Measurements from ENCODE around the gene CNPY1.
"Not testable (repeated sequence)": the region's sequence is repeated elsewhere in the genome, so short reads cannot be mapped to it uniquely, and the experiment has no call there.

The CNPY1 gene

DNA sequence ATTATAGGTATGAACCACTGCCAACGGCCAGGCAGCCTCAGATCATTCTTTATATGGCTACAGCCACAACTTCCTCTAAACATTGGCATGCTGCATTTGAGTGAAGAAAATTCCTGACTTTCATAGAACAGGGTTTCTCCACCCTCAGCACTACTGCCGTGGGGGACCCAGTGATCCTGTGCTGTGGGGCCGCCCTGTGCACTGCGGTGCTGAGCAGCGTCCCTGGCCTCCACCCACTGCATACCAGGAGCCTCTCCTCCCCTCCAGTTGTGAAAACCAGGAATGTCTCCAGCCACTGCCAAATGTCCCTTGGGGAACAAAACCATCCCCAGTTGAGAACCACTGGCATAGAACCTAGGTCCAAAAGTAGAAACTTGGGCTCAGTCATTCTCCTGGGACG, 15.8 kb downstream of the CNPY1 start:
- no peak for DNase-seq

DNA sequence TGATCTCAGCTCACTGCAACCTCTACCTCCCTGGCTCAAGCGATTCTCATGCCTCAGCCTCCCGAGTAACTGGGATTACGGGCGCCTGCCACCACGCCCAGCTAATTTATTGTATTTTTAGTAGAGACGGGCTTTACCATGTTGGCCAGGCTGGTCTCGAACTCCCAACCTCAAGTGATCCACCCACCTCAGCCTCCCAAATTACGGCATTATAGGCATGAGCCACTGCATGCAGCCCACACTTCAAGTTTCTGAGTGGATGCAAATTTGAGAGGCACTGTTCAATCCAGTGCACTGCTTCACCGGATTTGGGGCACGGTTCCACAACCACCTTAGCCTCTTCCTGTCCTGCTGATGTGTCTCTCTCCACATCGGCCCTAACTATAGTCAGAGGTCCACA, 16.5 kb downstream of the CNPY1 start:
- DNase-seq, result no peak

DNA sequence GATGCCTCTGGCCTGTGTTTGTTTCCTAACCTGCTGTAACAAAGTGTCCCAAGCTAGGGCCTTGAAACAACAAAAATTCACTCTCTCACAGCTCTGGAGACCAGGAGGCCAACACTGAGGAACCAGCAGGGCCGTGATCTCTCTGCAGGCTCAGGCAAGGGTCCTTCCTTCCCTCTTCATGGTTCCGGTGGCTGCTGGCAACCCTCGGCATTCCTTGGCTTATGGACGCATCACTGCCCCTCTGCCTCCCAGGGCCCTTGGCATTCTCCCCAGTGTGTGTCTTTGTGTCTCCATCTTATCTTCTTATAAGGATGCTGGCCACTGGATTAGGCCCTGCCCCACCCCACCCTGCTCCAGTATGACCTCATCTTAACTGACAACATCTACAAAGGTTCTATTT, 17.0 kb downstream of the CNPY1 start:
- DNase-seq, result no peak

DNA sequence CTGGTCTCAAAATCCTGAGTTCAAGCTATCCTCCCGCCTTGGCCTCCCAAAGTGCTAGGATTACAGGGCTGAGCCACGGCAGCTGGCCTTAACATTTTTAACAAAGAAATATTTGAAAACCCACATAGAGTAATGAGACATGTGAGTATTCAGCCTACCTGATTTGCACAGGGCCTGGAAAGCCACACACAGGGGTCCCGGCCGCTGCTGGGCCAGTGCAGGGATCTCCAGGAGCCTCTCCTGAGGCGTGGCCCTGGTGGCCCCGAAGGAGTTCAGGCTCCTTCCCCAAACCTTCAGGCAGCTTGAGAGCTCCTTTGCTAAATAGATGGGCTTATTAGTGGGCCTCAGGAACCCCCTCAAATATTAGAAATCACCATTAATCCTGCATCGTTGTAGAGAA, 18.7 kb downstream of the CNPY1 start:
- no peak for DNase-seq

DNA sequence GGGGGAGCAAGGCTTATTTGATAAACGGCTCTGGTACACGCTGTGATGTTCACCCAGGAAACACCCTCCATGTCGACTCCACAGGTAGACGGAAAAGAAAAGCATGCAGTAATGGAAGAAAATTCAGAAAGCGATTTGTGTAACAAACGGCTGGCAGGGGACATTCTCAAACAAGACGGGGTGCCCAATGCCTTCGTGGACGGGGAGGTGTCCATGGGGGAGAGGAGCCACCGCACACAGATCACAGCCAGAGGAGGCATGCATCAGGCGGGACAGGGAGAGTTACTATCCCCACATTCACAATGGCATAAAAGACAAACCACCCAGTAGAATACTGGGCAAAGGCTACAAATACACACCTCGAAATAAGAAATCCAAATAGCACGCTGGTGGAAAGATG, 20.1 kb downstream of the CNPY1 start:
- DNase-seq, result no peak

DNA sequence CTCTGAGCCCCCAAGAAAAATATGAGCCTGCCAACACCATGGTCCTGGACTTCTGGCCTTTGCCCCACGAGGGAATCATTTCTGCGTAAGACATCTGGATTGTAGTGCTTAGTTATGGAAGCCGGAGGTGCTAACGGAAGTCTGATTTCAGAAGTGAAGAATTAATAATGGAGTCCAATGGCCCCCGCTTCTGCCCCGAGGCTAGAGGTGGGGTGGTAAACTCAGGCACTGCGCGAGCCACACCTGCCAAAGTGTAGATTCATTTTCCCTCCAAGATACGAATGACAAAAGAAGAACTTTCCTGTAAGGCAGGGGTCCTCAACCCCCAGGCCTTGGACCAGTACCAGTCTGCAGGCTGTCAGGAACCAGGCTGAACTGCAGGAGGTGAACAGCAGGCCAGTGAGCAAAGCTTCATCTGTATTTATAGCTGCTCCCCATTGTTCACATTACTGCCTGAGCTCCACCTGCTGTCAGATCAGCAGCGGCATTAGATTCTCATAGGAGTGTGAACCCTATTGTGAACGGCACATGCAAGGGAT, 22.3 kb downstream of the CNPY1 start:
- no peak for DNase-seq

DNA sequence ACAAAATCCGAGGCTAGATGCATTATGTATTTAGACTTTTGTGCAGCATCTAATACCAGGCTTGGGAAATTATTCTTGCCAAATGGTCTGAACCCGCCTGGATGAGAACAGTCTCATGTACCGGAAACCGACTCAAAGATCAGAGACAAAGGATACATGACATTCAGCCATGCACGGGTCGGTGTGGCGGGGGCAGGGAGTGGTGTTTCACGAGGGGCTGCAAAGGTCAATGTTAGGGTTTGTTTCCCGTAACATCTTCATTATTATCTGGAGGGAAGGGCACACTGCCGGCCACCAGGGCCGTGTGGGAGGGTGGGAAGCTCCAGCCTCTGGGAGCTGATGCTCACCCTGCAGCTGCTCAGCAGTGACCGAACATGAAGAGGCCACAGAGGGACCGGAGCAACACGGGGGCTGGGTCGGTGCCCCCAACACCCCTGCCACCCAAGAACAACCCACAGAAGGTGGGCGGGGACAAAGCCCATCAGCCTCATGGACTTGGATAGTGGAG, 23.1 kb downstream of the CNPY1 start:
- DNase-seq, result no peak

DNA sequence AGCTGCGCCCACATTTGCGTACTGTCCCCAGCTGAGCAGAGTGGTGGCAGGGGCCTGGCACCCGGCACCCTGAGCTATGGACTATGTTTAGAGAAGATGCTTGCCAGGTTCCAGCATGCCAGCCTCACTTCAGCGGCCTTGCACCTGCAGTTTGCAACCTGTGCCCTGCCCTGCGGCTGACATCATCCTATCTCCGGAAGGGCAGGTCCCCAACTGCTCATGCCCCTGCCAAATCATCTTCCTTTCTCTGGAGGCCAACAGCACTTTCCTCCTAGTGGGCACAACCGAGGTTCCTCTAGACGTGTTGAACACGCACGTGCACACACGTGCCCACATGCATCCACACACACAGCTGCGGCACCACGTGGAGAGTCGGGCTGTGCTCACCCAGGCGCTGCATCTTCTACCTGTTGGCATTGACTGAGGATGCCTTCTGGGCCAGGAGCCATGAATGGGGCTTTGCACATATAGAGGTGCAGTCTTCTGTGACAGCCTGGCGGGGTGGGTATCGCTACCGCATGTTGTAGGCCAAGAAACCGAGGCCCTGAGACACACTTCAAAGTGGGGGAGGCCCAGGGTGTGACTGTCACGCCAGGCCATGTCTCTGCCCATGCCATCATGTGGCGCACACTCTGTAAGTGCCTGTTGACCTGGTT, 24.5 kb downstream of the CNPY1 start:
- DNase-seq, result no peak

DNA sequence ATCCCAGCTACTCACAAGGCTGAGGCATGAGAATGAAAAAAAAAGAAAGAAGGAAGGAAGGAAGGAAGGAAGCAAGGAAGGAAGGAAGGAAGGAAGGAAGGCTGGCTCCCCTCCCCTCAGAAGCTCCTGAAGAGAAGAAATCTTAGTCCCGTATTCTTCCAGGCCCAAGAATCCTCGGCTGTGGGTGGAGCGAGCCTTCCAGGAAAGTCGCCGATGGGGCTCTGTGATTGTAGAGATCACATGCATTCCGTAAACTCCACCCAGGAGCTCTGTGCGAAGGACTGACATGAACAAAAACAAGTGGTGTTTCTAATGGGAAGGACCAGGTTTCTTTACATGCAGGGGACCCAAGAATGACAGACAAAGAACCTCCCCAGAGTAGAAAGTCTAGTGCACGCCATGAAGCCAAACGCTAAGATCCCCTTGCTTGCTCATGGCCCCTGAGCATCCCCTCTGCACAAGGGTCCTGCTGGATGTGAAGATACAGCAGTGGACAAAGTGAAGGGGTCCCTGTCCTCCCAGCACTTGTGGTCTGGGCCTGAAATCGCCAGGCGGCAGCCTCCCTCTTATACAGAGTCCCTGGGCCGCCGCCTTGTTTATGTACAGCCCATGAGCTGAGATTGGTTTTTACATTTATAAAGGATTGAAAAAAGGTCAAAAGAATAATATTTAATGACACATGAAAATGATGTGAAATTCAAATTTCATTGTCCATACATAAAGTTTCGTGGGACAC, 25.2 kb downstream of the CNPY1 start:
- DNase-seq, result no peak

DNA sequence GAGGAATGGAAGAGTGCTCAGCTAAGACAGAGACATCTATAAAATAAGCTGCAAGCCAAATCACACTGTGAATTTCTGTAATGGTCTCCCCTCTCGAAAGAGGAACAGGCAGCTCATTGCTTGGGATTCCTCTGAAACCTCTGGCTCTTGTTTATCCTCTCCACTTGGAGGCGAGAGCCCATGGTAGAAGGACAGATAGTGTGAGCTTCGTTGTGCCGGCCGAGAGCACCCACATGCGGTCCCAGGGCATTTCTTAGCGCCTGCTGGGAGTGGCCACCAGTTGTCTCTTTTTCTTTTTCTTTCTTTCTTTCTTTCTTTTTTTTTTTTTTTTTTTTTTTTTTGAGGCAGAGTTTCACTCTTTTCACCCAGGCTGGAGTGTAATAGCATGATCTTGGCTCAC, 26.2 kb downstream of the CNPY1 start:
- DNase-seq, result no peak

DNA sequence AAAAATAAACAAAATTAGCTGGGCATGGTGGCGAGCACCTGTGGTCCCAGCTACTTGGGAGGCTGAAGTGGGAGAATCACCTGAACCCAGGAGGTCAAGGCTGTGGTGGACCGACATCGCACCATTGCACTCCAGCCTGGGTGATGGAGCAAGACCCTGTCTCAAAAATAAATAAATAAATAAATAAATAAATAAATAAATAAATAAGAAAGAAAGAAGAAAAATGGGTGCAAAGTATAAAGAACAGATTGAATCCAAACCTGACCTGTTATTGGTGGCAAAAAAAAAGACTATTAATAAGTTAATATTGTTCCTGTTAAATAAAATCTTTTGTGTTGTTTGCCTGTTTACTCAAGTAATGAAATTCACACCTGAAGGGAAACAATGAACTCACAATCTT, 27.0 kb downstream of the CNPY1 start:
- not testable (repeated sequence) for DNase-seq

DNA sequence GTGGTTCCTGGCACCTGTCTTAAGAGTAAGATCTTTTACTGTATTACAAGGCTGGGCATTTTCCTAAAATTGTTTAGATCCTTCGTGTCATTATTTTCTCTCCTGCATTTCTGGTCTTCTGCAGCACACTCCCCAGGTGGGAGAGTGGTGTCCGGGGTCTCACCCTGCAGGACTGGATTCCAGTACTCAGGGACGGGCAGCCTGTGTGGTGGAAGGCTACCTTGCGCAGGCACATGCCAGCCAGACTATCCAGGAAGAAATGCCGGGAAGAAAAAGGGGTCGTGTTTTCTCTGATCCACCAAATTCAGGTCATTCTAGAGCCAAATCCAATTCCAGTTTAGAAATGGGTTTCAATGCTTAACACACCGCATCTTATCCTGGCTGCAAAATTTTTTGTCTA, 27.7 kb downstream of the CNPY1 start:
- no peak for DNase-seq

DNA sequence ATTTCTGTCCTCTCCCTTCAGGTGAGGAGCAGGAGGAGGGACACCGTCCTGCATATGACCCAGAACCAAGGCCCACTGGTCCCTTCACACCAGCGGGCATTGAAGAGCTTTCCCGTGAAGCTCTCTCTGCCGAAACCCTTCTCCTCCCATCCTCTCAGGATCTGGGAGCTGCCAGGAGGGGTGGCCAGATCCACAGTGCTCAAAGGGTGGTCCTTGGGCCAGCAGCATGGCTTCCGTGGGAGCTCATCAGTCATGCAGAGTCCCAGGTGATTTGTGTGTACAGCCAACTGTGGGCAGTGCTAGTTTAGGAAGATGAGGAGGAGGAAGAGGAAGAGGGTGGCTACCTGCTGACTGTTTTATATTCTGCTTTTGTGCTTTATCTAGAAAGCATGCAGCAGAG, 28.4 kb downstream of the CNPY1 start:
- no peak for DNase-seq

DNA sequence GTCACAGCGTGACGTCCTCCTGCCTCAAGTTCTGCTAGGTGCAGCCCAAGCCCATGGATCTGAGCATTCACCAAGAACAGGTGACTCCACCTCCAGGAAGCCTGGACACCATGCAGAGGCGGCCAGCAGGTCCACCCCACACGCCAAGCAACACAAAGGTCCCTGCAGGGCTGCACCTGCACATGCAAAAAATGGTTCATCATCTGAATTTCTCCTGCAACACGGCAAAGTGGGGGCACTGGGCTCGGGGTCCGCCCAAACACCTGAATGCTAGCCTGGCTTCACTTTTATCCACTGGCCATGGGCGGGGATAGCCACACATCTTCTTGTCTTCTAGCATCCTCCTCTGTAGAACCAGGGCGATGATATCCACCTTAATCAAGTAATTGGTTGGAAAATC, 28.9 kb downstream of the CNPY1 start:
- no peak for DNase-seq

DNA sequence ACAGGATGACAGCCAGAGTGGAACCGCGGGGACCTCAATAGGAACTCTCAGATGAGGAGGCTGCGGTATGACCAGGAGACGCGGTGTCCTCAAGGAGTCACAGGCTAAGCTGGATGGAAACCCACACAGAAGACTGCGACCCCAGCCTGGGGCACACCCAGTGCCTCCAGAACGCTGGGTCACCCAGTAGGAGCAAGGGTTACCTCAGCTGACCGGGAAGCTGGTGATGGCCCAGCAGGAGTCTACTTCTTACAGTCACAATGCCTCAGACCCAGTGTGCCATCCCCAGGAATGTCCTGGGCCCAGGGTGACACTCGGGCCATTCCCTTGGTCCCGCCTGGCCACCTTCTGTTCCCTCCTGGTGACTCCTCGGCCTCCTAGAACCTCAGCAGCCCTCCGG, 29.9 kb downstream of the CNPY1 start:
- no peak for DNase-seq

DNA sequence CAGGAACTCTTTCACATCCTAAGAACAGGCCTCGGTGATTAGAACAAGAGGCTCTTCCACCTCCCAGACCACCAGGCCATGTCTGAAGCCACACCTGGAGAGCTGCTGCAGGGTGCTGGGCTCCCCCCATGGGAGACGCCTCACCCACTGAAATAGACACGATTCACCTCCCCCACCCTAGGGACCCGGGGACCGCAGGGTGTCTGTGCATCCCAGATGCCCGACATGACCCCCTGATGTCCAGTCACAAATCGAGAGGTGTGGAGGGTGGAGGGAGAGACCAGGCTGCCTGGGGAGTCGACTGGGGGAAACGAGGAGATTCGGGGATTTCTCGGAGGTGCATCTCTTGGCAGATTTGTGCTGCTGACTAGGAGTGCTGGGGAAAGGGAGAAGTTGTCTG, 31.0 kb downstream of the CNPY1 start:
- no peak for DNase-seq

DNA sequence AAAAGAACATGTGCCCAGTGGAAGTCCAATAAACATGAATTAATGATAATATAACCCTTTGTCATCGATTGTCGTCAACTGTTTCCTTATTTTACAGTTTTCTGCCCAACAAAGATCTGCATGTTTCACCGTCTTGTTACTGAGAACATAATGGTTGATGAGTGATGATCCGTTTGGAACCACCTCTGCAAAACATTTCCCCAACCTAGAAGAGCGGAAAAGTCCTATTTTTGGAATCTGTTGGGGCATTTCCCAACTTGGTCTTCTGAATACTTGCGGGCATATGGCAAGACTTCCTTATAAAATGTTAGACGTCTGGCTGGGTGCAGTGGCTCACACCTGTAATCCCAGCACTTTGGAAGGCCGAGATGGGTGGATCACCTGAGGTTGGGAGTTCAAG, 32.1 kb downstream of the CNPY1 start:
- no peak for DNase-seq

DNA sequence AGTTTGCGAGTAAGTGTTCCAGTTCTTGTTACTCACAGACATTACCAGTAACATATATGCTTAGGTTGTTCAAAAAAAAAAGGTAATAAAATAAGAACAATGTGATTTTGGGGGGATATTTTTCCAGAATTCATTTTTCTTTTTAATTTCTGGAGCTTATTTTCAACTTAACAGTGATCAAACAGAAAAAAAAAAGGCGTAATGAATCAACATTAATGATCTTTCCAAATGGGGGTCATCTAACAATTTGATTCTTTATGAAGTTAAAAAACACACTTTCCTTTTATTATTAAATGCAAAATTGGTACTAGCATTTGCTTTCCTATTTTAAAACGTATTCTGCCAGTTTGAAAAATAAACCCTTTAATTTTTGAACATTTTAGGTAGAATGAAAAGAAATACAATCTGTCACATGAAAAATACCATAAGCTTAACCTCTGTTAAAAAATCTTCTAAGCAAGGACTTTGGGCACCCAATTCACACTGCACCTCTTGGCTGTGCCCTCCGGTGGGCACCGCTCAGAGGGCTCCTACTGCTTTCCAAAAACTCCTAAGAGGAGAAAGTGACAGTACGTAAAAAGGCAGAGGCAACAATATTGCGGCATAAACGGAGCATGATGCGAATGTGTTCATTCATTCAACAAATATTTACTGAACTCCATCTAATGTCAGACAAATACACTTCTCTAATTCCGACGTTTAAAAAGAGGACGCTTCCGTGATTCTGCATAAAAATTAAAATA, 32.6 kb downstream of the CNPY1 start:
- DNase-seq, result no peak

DNA sequence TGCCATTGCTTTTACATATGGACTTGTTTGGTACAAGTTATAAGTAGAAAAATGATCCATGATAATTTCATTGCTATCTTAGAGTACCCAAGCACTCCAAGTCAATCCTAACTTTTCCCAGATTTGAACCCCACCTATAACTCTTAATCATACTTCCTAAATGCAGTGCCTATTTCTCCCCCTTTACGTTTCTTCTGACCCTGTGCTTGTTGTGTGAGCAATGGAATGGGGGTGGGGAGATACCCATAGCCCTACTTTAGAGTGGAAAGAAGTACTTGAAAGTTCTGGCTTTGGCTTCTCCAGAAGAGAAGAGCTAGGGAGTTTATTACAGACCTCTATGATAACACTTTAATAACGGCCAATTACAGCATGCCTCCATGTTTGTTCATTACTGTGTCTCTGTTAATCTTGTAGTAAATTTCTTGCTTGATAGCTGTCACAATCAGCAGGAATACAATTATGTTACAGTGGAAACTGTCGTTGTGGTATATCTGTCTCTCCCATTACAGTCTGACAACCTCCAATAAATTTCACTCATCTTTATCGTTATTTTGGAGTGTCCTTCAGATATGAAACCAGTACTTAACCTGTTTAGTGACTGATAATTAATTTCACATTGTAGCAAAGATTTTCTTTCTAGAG, 34.0 kb downstream of the CNPY1 start:
- no peak for DNase-seq

DNA sequence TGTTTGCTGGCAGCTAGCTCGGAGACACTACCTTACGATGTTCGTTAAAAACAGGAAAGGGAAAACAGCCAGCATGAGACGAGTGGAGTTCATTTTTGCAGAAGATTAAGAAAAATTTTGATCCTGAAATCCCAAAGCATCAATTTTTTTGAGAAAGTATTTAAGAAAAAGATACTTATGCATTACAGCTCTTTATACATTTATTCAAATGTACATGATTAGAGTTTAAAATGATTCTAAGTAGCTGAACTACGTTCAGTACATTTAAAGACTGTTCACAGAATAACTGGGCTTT, 34.7 kb downstream of the CNPY1 start:
- DNase-seq, result no peak

DNA sequence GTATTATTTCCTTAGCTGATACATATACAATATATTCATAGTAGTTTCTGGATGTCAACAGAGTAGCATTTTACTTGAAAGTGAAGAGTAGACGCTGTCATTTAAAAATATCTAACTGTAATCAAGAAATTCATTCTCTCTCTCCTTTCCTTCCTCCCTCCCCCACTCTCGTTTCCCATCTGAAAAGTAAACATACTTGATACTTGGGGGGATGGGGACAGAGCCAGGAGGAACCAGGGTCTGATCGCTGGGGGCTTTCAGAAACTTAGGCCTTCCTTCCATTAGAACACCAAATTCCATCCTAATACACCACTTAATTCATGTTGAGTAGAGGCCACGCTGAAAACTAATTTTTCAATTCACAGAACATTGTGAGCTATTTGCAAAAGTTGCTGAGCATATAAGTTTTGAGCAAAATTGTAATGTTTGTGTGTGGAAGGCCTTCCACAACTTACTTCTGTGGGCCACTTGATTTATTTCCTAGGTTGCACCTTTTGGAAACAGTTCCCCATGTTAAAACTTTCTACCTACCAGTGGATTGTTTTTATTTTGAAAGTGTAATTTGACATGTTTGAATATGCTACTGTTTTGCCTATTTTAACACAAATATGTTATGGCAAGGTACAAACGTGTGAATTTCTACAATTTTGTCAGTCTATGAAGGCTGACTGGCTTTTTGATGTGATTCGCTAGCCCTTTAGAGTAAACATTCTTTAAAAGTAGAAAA, 35.2 kb downstream of the CNPY1 start:
- no peak for DNase-seq

DNA sequence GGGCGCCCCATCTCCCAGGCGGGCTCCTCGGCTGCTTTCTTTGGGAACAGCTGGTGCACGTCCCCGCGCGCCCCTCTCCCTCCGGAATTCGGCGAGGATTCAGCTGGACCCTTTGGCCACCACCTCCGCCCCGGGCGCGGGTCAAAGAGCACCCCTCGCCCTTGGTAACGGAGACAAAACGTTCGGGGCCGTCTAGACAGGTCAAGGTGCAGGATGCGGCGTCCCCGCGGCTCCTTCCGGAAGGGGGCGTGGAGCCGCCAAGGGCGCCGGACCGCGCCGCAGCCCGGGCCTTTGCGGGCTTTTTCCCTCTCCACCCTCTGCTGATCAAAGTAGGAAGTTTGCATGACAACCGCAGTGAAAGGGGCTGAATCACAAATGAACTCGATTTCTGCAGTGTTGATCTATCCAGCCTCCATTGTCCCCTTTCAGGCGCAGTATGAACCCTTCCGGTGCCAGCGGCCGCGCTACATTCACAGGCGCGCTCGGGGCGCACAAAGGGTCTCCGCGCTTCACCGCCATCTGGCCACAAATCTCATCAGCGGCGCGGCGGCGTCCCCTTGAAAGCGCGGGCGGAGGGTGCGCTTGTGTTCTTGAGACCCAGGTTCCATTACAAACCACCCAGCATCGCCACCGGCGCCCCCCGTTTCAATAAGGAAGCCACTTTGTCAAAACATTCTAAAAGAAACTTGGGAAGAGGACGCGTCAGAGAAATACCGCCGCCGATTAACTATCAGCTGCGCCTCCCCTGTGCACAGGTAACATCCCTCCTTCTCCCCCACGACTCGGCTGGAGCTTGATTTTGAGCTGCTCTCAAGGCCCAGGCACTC, 36.4 kb downstream of the CNPY1 start:
- DNase-seq, result no peak
